Esophagus muscularis mucosa (tissue), 4 donors: Measurements from ENCODE around the gene GPR42. TPM values are rescaled to one million over a fixed set of nuclear protein-coding genes. Genes with fewer than 3 reads are reported as not detected.

Source experiments
- DNase-seq: peaks from one replicate; pipeline ENCODE4 v3.0.0-alpha.2; 2017; ENCODE audit errors: extremely low spot score
- H3K27ac ChIP-seq, 4 donors: fragments of 200-600 bp; sonication (generic); replicated peaks in 1 of 4; 1 replicate in 3 of 4; 2 replicates in 1 of 4; pipeline ENCODE4 v1.5.1; 2016 to 2019; ENCODE audit warnings: mild to moderate bottlenecking in 1 of 4
- H3K27me3 ChIP-seq, 4 donors: fragments of 200-600 bp; sonication (generic); one replicate each; pipeline versions ENCODE4 v1.5.1 to v1.6.0; 2016 to 2019
- H3K36me3 ChIP-seq, 4 donors: fragments of 200-600 bp; sonication (generic); one replicate each; pipeline ENCODE4 v1.5.1; 2016 to 2019
- H3K4me1 ChIP-seq, 4 donors: fragments of 200-600 bp; sonication (generic); one replicate each; pipeline ENCODE4 v1.5.1; 2016 to 2019
- H3K4me3 ChIP-seq, 4 donors: fragments of 200-600 bp; sonication (generic); 1 replicate in 2 of 4; 2 replicates in 2 of 4; pipeline ENCODE4 v1.5.1; 2016 to 2019; ENCODE audit warnings: mild to moderate bottlenecking in 4 of 4, moderate library complexity in 1 of 4
- H3K9me3 ChIP-seq, 4 donors: fragments of 200-600 bp; sonication (generic); 1 replicate in 3 of 4; 2 replicates in 1 of 4; pipeline ENCODE4 v1.5.1; 2016 to 2019
- EP300 ChIP-seq: sonication (generic); formaldehyde crosslinking; IDR thresholded peaks from one replicate; pipeline ENCODE4 v1.6.1; 2017; ENCODE audit warnings: antibody characterized with exemption
- POLR2A ChIP-seq: fragments of 450-650 bp; IDR thresholded peaks from one replicate; pipeline ENCODE4 v1.6.1; 2017; ENCODE audit warnings: antibody characterized with exemption, moderate library complexity, mild to moderate bottlenecking, low read depth
- POLR2AphosphoS5 ChIP-seq, 2 donors: sonication (generic); formaldehyde crosslinking; IDR thresholded peaks; one replicate each; pipeline ENCODE4 v1.6.1; 2017; ENCODE audit warnings: antibody characterized with exemption in 2 of 2
- WGBS: methylation state at CpG from one replicate; pipeline ENCODE4 v1.1.5; 2018; 5-methylcytosine and 5-hydroxymethylcytosine counted together
- intact Hi-C: fragments of 100-400 bp; cut with DNase I; formaldehyde crosslinking; loops from one replicate; pipeline ENCODE4 v1.15.1; 2023
- total RNA-seq, 4 donors: library from RNA; depleted of rRNA; stranded (reverse); fragments of >200 nt; gene quantifications; one replicate each; pipeline versions ENCODE4 v1.1.0 to v1.2.1, GENCODE V29; 2016
- TF ChIP-seq, protein P1 (sequence below), 3 experiments: fragments of 200-600 bp in 2 of 3; fragments of 450-650 bp in 1 of 3; sonication (generic) in 2 of 3; IDR thresholded peaks; one replicate each; pipeline ENCODE4 v1.5.1; 2017 to 2019; ENCODE audit warnings: antibody characterized with exemption in 3 of 3, mild to moderate bottlenecking in 2 of 3, moderate library complexity in 1 of 3

GPR42 gene
- total RNA-seq, 4 donors from 2014 or later, result 0.17 TPM; not detected in 3

DNA sequence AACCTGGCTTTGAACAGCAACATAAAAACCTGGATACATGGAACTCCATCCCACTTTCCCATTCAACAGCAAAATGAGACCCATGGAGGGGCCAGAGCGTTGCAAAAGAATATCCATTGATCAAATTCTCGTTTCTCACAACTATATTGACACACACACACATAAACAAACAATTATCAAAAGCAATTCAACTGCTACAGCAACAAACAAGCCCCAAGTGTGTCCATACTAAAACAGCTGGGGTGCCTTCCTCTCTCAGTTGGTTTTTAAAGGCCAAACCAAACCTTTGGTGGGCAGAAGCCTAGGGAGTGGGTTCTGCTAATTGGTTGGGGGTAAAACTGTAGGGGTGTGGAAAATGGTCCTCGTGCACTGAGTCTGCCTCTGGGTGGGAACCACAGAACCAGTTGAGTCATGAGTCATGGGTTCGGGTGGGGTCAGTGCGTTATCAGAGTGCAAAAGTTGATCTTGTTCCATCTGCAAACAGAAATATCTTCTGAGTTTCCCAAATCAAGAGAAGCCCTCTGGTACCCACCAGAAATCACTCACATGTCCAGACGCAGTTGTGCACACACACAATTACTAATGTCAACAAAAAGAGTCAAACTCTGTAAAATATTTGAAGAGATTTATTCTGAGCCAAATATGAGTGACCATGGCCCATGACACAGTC lies 18.5 kb downstream of the GPR42 start:
- WGBS, result 57% methylated on average over 6 of the region's 6 CpGs
- no peaks in the 10 kb centered on the region for H3K4me1 ChIP-seq
- H3K27me3 ChIP-seq, result peaks cover 0 to 10% (median 0%) of the 10 kb centered on the region in 4 donors
- TF ChIP-seq, protein P1, sequence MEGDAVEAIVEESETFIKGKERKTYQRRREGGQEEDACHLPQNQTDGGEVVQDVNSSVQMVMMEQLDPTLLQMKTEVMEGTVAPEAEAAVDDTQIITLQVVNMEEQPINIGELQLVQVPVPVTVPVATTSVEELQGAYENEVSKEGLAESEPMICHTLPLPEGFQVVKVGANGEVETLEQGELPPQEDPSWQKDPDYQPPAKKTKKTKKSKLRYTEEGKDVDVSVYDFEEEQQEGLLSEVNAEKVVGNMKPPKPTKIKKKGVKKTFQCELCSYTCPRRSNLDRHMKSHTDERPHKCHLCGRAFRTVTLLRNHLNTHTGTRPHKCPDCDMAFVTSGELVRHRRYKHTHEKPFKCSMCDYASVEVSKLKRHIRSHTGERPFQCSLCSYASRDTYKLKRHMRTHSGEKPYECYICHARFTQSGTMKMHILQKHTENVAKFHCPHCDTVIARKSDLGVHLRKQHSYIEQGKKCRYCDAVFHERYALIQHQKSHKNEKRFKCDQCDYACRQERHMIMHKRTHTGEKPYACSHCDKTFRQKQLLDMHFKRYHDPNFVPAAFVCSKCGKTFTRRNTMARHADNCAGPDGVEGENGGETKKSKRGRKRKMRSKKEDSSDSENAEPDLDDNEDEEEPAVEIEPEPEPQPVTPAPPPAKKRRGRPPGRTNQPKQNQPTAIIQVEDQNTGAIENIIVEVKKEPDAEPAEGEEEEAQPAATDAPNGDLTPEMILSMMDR (IDR thresholded peaks at IDR 0.05), result no peak
- no peak for TF ChIP-seq EP300
- TF ChIP-seq POLR2AphosphoS5 (IDR thresholded peaks at IDR 0.05), result no peak
- no peak for TF ChIP-seq POLR2A
- H3K36me3 ChIP-seq, result no peaks in the 10 kb centered on the region
- H3K27ac ChIP-seq, result no peak overlapping the region
- intact Hi-C loops, result no loop called here
- H3K4me3 ChIP-seq, result no peak overlapping the region
- DNase-seq, result peak; percentile 72
- H3K9me3 ChIP-seq, result no peaks in the 10 kb centered on the region

- DNase-seq, result peak; percentile 37
- no peak overlapping the region for H3K27ac ChIP-seq
- H3K36me3 ChIP-seq, result no peaks in the 10 kb centered on the region
- H3K9me3 ChIP-seq, result no peaks in the 10 kb centered on the region
- intact Hi-C loops, result no loop called here
- peaks cover 0 to 9% (median 0%) of the 10 kb centered on the region in 4 donors for H3K27me3 ChIP-seq
- H3K4me3 ChIP-seq, result no peak overlapping the region
- no peaks in the 10 kb centered on the region for H3K4me1 ChIP-seq
- WGBS, result 59% methylated on average over 5 of the region's 5 CpGs
- TF ChIP-seq POLR2AphosphoS5 (IDR thresholded peaks at IDR 0.05) (no peak), EP300 (no peak), POLR2A (no peak)
- TF ChIP-seq, protein P1 (IDR thresholded peaks at IDR 0.05), result no peak
Measured at GRCh38 chr19:35392742-35393715, 22.2 kb downstream of the GPR42 start.

DNA sequence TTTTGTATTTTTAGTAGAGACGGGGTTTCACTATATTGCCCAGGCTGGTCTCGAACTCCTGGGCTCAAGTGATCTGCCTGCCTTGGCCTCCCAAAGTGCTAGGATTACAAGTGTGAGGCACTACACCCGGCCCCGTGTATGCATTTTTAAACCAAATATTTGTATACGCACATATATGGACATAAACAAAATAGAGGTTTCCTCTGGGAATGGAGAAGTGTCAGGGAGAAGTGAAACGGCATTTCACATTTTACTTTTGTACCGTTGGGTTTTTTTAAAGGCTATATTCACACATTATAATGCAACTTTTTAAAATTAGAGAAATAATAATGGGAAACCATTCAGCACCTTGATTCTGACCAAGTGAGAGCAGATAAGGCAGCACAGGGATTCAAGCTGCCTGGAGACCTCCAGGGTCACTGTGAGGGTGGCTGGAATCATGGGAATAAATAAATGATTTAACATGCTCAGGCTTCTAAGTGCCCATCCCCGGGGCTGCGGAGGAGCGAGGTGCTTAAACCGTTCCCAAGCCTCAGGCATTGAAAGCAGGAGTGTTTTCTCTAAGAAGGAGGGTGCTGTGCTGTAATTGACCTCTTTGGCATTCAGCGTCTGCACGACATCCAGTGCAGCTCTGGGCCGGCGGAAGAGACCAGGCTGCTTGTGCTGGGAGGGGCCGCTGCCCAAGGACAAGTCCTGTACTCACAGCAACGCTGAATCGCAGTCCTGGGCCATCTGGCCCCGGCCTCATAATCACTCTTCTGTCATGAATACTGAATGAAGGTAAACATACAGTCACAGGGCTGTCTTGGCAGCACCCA lies 24.7 kb downstream of the GPR42 start:
- Histone ChIP-seq H3K4me3 (no peak overlapping the region), H3K36me3 (no peaks in the 10 kb centered on the region), H3K4me1 (no peaks in the 10 kb centered on the region), H3K27me3 (peaks cover 0 to 18% (median 0%) of the 10 kb centered on the region in 4 donors), H3K9me3 (no peaks in the 10 kb centered on the region), H3K27ac (no peak overlapping the region)
- DNase-seq, result no peak
- intact Hi-C loops, result no loop called here
- WGBS, result 55% methylated on average over 11 of the region's 19 CpGs
- no peak for TF ChIP-seq POLR2A
- no peak for TF ChIP-seq EP300
- no peak for TF ChIP-seq POLR2AphosphoS5 (IDR thresholded peaks at IDR 0.05)

- no peak for DNase-seq
- Histone ChIP-seq H3K9me3 (no peaks in the 10 kb centered on the region), H3K27ac (no peak overlapping the region), H3K36me3 (no peaks in the 10 kb centered on the region), H3K4me1 (no peaks in the 10 kb centered on the region), H3K4me3 (no peak overlapping the region), H3K27me3 (peaks cover 0 to 18% (median 0%) of the 10 kb centered on the region in 4 donors)
- 90% methylated on average over 14 of the region's 14 CpGs for WGBS
- intact Hi-C loops, result no loop called here
- TF ChIP-seq POLR2AphosphoS5 (IDR thresholded peaks at IDR 0.05) (no peak), POLR2A (no peak), EP300 (no peak)
- TF ChIP-seq, protein P1 (IDR thresholded peaks at IDR 0.05), result no peak
Measured at GRCh38 chr19:35396240-35396885, 25.5 kb downstream of the GPR42 start.
